Testis (tissue), 2 donors: ENCODE measurements around the gene DNAJC18.

ENCODE experiments used
- POLR2A ChIP-seq: fragments of 450-650 bp; IDR thresholded peaks from one replicate; pipeline ENCODE4 v1.6.1; 2017; ENCODE audit warnings: antibody characterized with exemption, mild to moderate bottlenecking, moderate library complexity
- TF ChIP-seq, protein P1 (sequence below), 3 experiments: fragments of 450-650 bp in 2 of 3; fragments of 200-600 bp in 1 of 3; sonication (generic) in 1 of 3; IDR thresholded peaks; one replicate each; pipeline ENCODE4 v1.5.1; 2016 to 2019; ENCODE audit warnings: antibody characterized with exemption in 3 of 3, mild to moderate bottlenecking in 2 of 3, moderate library complexity in 1 of 3

DNA sequence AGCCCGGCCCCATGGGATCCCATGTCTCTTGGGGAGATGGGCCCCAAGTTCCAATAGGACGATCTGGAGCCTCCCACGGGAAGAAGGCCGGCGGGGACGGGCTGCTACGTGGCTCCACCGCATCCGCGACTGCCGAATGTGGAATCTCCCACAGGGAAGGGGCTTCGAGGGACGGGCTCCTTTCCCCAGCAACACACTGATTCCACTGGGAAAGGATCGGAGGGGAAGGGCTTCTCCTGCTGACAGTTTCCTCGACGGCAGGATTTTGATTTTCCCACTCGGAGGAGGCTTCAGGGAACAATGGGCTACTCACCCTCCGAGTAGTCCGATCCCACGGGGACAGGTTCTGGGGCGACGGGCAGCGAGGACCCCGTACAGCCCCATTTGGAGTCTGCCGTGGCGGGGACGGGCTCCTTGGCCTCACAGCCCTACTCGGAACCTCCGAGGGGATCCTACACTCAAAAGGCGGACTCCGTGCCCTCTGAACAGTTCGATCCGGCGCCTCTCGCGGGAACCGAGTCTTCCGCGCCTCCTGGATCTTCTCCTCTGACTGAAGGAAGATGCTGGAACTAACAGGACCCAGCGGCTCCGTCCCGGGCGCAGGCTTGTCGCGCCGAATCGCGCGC is 45.7 kb downstream of the DNAJC18 start:
- TF ChIP-seq POLR2A: no peak
- TF ChIP-seq, protein P1, sequence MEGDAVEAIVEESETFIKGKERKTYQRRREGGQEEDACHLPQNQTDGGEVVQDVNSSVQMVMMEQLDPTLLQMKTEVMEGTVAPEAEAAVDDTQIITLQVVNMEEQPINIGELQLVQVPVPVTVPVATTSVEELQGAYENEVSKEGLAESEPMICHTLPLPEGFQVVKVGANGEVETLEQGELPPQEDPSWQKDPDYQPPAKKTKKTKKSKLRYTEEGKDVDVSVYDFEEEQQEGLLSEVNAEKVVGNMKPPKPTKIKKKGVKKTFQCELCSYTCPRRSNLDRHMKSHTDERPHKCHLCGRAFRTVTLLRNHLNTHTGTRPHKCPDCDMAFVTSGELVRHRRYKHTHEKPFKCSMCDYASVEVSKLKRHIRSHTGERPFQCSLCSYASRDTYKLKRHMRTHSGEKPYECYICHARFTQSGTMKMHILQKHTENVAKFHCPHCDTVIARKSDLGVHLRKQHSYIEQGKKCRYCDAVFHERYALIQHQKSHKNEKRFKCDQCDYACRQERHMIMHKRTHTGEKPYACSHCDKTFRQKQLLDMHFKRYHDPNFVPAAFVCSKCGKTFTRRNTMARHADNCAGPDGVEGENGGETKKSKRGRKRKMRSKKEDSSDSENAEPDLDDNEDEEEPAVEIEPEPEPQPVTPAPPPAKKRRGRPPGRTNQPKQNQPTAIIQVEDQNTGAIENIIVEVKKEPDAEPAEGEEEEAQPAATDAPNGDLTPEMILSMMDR (IDR thresholded peaks at IDR 0.05): no peak
